Mesenchymal stem cell (in vitro differentiated cells and primary cell): ENCODE measurements around the gene ACHE.

ENCODE experiments used
- DNase-seq: peaks from one replicate; pipeline ENCODE4 v3.0.0-alpha.2; 2013
- H2AFZ ChIP-seq: one replicate; pipeline ENCODE4 v1.6.1; 2013; ENCODE audit warnings: low read depth, mild to moderate bottlenecking, control low read depth, inconsistent platforms, low read length, moderate library complexity
- H2AK5ac ChIP-seq: 2 replicates; pipeline ENCODE4 v1.6.1; 2013; ENCODE audit warnings: low read length, moderate library complexity, mild to moderate bottlenecking, inconsistent platforms; ENCODE audit not compliant: severe bottlenecking
- H2BK120ac ChIP-seq: one replicate; pipeline ENCODE4 v1.6.1; 2013; ENCODE audit warnings: low read depth, mild to moderate bottlenecking, inconsistent platforms, low read length, moderate library complexity
- H2BK12ac ChIP-seq, 2 experiments: one replicate each; pipeline ENCODE4 v1.6.1; 2013; ENCODE audit warnings: inconsistent platforms in 2 of 2, low read length in 2 of 2, mild to moderate bottlenecking in 2 of 2, moderate library complexity in 2 of 2, control low read depth in 1 of 2
- H2BK15ac ChIP-seq: one replicate; pipeline ENCODE4 v1.6.1; 2013; ENCODE audit warnings: mild to moderate bottlenecking, low read depth, inconsistent platforms; ENCODE audit not compliant: poor library complexity, severe bottlenecking
- H2BK5ac ChIP-seq: 2 replicates; pipeline ENCODE4 v1.6.1; 2013; ENCODE audit warnings: low read depth, mild to moderate bottlenecking, low read length, control low read depth, inconsistent platforms; ENCODE audit not compliant: poor library complexity, severe bottlenecking
- H3K14ac ChIP-seq, 2 experiments: one replicate each; pipeline ENCODE4 v1.6.1; 2013; ENCODE audit warnings: inconsistent platforms in 2 of 2, low read length in 2 of 2, control low read depth in 1 of 2, mild to moderate bottlenecking in 1 of 2, moderate library complexity in 1 of 2
- H3K18ac ChIP-seq, 2 experiments: one replicate each; pipeline ENCODE4 v1.6.1; 2013; ENCODE audit warnings: inconsistent platforms in 2 of 2, low read length in 2 of 2, control low read depth in 1 of 2, low read depth in 1 of 2, mild to moderate bottlenecking in 1 of 2
- H3K23ac ChIP-seq, 2 experiments: one replicate each; pipeline ENCODE4 v1.6.1; 2013; ENCODE audit warnings: inconsistent platforms in 2 of 2, low read length in 2 of 2, mild to moderate bottlenecking in 2 of 2, moderate library complexity in 2 of 2, control low read depth in 1 of 2
- H3K27ac ChIP-seq: 2 replicates; pipeline ENCODE4 v1.5.1; 2013; ENCODE audit warnings: mild to moderate bottlenecking, moderate library complexity, low read length, control low read depth, inconsistent platforms; ENCODE audit not compliant: poor library complexity, severe bottlenecking
- H3K27me3 ChIP-seq, 2 experiments: 2 replicates each; pipeline versions ENCODE4 v1.6.1 to v1.7.0; 2013; ENCODE audit warnings: low read length in 2 of 2, mild to moderate bottlenecking in 2 of 2, moderate library complexity in 2 of 2, control low read depth in 1 of 2, inconsistent platforms in 1 of 2; ENCODE audit not compliant: control insufficient read depth in 1 of 2, insufficient read depth in 1 of 2
- H3K36me3 ChIP-seq, 2 experiments: 2 replicates each; pipeline versions ENCODE4 v1.6.1 to v1.7.0; 2013; ENCODE audit warnings: low read length in 2 of 2, control low read depth in 1 of 2, inconsistent platforms in 1 of 2, low read depth in 1 of 2, mild to moderate bottlenecking in 1 of 2; ENCODE audit not compliant: insufficient read depth in 2 of 2, control insufficient read depth in 1 of 2
- H3K4ac ChIP-seq, 2 experiments: one replicate each; pipeline ENCODE4 v1.6.1; 2013; ENCODE audit warnings: inconsistent platforms in 2 of 2, low read length in 2 of 2, mild to moderate bottlenecking in 2 of 2, moderate library complexity in 2 of 2, control low read depth in 1 of 2, low read depth in 1 of 2
- H3K4me1 ChIP-seq: 2 replicates; pipeline ENCODE4 v1.6.1; 2013; ENCODE audit warnings: low read depth, low read length, control low read depth; ENCODE audit not compliant: control insufficient read depth, insufficient read depth
- H3K4me2 ChIP-seq: 2 replicates; pipeline ENCODE4 v1.6.1; 2013; ENCODE audit warnings: low read length, mild to moderate bottlenecking, inconsistent platforms; ENCODE audit not compliant: poor library complexity, severe bottlenecking
- H3K4me3 ChIP-seq, 2 experiments: 2 replicates each; pipeline versions ENCODE4 v1.5.1 to v1.7.0; 2013; ENCODE audit warnings: low read length in 2 of 2, mild to moderate bottlenecking in 2 of 2, control low read depth in 1 of 2, low read depth in 1 of 2; ENCODE audit not compliant: insufficient read depth in 1 of 2
- H3K79me1 ChIP-seq: replicated peaks from 2 replicates; pipeline ENCODE4 v1.6.1; 2013; ENCODE audit warnings: mild to moderate bottlenecking, control low read depth, low read length, inconsistent platforms; ENCODE audit not compliant: poor library complexity, severe bottlenecking
- H3K9ac ChIP-seq: 2 replicates; pipeline ENCODE4 v1.7.0; 2013; ENCODE audit warnings: mild to moderate bottlenecking, low read length, moderate library complexity
- H3K9me3 ChIP-seq: 2 replicates; pipeline ENCODE4 v1.7.0; 2013; ENCODE audit warnings: mild to moderate bottlenecking, low read length; ENCODE audit not compliant: control insufficient read depth
- H4K8ac ChIP-seq: one replicate; pipeline ENCODE4 v1.6.1; 2013; ENCODE audit warnings: inconsistent platforms, mild to moderate bottlenecking, low read length, moderate library complexity
- H4K91ac ChIP-seq: one replicate; pipeline ENCODE4 v1.6.1; 2013; ENCODE audit warnings: mild to moderate bottlenecking, low read length, inconsistent platforms
- WGBS: methylation state at CpG from one replicate; pipeline ENCODE4 v1.1.7; 2013; ENCODE audit warnings: mixed read lengths; 5-methylcytosine and 5-hydroxymethylcytosine counted together

The ACHE gene

DNA sequence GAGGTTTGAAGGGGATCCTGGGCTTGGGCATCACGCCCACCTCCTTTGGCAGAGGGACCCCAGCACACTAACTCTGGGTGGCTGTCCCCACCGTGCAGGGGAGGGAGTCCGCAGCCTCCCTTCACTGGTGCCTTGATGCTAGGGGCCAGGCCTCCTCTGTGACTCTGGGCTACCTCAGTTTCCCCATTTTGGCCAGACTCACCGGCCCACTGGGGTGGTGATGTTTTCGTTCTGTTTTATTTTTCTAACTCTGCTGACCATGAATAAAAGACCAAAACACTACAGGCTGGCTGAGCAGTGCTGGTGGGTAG is 29.0 kb downstream of the ACHE start:
- peak overlapping the region; percentile 60 for H2BK5ac ChIP-seq
- H3K36me3 ChIP-seq: peaks cover 25 to 60% of the 10 kb centered on the region in 2 experiments
- peak overlapping the region; percentile 64 to 67 for H2BK12ac ChIP-seq
- H2BK120ac ChIP-seq: peak overlapping the region; percentile 77
- peak overlapping the region; percentile 97 for H2BK15ac ChIP-seq
- H3K4me2 ChIP-seq: peak overlapping the region; percentile 78
- no peak for DNase-seq
- H3K14ac ChIP-seq: peak overlapping the region in 1 of 2 experiments; percentile 22
- peak overlapping the region; percentile 76 to 96 for H3K18ac ChIP-seq
- peak overlapping the region; percentile 82 to 95 for H3K4me3 ChIP-seq
- WGBS: 80% methylated on average over 3 of the region's 5 CpGs
- H3K27ac ChIP-seq: peak overlapping the region; percentile 60
- H4K8ac ChIP-seq: peak overlapping the region; percentile 96
- H4K91ac ChIP-seq: peak overlapping the region; percentile 97
- H2AK5ac ChIP-seq: peak overlapping the region; percentile 86
- H3K23ac ChIP-seq: no peak overlapping the region
- no peaks in the 10 kb centered on the region for H3K27me3 ChIP-seq
- H3K9ac ChIP-seq: peak overlapping the region; percentile 99
- H3K4ac ChIP-seq: peak overlapping the region; percentile 56 to 82
- H3K9me3 ChIP-seq: no peaks in the 10 kb centered on the region
- peaks cover 35% of the 10 kb centered on the region for H3K4me1 ChIP-seq
- H2AFZ ChIP-seq: no peak overlapping the region
- peaks cover 19% of the 10 kb centered on the region for H3K79me1 ChIP-seq

DNA sequence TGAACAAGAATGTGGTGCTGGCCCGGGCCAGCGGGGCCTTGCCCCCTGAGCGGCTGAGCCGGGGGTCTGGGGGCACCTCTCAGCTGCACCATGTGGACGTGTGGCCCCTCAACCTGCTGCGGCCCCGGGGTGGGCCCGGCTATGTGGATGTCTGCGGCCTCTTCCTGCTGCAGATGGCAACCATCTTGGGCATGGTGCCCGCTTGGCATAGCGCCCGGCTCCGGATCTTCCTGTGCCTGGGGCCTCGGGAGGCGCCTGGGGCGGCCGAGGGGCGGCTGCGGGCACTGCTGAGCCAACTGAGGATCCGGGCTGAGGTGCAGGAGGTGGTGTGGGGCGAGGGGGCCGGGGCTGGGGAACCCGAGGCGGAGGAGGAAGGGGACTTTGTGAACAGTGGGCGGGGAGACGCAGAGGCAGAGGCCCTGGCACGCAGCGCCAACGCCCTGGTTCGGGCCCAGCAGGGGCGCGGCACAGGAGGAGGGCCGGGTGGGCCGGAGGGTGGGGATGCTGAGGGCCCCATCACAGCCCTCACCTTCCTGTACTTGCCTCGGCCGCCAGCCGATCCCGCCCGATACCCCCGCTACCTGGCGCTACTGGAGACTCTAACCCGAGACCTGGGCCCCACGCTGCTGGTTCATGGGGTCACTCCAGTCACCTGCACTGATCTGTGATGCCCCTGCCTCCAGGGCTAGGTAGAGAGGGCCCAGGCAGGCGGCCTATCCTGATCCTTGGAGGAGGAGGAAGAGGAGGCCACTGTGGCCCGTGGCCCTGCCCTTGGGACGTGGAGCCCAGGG is 29.6 kb downstream of the ACHE start:
- Histone ChIP-seq H2BK15ac (peak overlapping the region; percentile 97), H4K8ac (peak overlapping the region; percentile 96), H3K23ac (no peak overlapping the region), H2BK120ac (peak overlapping the region; percentile 77), H3K4ac (peak overlapping the region; percentile 77 to 82), H2AK5ac (peak overlapping the region; percentile 86), H3K27me3 (no peaks in the 10 kb centered on the region), H3K79me1 (peaks cover 15% of the 10 kb centered on the region), H3K9ac (peak overlapping the region; percentile 99), H4K91ac (peak overlapping the region; percentile 97), H3K36me3 (peaks cover 22 to 60% of the 10 kb centered on the region in 2 experiments), H3K4me1 (peaks cover 33% of the 10 kb centered on the region), H2BK12ac (peak overlapping the region; percentile 64 to 67), H3K4me3 (peak overlapping the region in 1 of 2 experiments; percentile 82), H3K18ac (peak overlapping the region; percentile 72 to 76), H2AFZ (no peak overlapping the region), H2BK5ac (peak overlapping the region; percentile 60), H3K27ac (peak overlapping the region; percentile 60), H3K14ac (peak overlapping the region in 1 of 2 experiments; percentile 22), H3K4me2 (no peak overlapping the region), H3K9me3 (no peaks in the 10 kb centered on the region)
- 95% methylated on average over 40 of the region's 46 CpGs for WGBS
- no peak for DNase-seq

DNA sequence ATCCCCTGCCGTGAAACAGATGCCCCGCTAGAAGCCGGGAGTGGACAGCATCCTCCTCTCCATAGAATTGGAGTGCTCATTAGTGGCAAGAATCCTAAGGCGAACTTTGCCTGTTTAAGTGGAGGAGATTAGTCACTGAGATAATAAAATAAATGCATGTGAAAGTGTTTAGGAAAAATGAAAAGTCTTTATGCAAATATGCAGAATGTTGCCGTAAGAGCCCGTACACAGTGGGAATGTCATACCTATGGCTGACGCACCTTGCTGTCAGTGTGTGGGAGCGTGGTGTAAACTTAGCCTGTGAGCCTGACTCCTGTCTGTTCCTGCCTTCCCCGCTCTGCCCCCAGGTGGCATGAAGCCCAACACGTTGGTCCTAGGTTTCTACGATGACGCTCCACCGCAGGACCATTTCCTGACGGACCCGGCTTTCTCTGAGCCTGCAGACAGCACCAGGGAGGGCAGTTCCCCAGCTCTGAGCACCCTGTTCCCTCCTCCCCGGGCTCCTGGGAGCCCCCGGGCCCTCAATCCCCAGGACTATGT is 30.2 kb downstream of the ACHE start:
- Histone ChIP-seq H3K14ac (no peak overlapping the region), H2AK5ac (no peak overlapping the region), H4K91ac (no peak overlapping the region), H2AFZ (no peak overlapping the region), H4K8ac (peak overlapping the region; percentile 16), H3K18ac (no peak overlapping the region), H2BK5ac (no peak overlapping the region), H3K4me1 (peaks cover 30% of the 10 kb centered on the region), H3K4ac (no peak overlapping the region), H2BK12ac (peak overlapping the region in 1 of 2 experiments; percentile 21), H3K79me1 (peaks cover 18% of the 10 kb centered on the region), H3K27ac (no peak overlapping the region), H2BK15ac (no peak overlapping the region), H3K4me3 (no peak overlapping the region), H3K9me3 (no peaks in the 10 kb centered on the region), H3K9ac (no peak overlapping the region), H3K23ac (no peak overlapping the region), H3K27me3 (no peaks in the 10 kb centered on the region), H3K4me2 (no peak overlapping the region), H3K36me3 (peaks cover 22 to 60% of the 10 kb centered on the region in 2 experiments), H2BK120ac (no peak overlapping the region)
- WGBS: 87% methylated on average over 17 of the region's 17 CpGs
- DNase-seq: no peak

DNA sequence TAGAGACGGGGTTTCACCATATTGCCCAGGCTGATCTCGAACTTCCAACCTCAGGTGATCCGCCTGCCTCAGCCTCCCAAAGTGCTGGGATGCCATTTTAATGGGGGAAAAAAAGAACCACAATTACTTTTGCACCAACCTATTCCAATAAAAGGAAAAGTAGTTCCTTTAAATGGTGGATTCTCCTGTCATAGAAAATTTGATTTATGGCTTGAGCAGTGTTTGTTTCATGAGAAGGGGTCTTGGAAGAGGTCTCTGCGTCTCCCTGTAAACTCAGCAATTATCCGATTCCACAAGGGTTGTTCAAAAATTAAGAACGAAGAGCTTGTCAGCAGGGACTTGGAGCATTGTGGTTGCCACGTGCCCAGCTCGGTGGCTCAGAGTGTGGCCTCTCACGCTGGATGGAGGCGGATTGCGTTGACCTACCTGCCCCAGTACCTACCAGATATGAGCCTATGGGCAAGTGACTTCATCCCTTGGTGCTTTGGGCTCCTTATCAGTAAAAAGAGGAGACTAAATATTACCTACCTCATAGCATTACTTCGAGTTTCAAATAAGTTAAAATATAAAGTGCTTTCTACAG is 31.3 kb downstream of the ACHE start:
- H2BK5ac ChIP-seq: no peak overlapping the region
- 93% methylated on average over 11 of the region's 12 CpGs for WGBS
- H4K8ac ChIP-seq: no peak overlapping the region
- no peak overlapping the region for H3K14ac ChIP-seq
- no peak overlapping the region for H3K23ac ChIP-seq
- H3K27me3 ChIP-seq: no peaks in the 10 kb centered on the region
- peaks cover 22% of the 10 kb centered on the region for H3K79me1 ChIP-seq
- H2AFZ ChIP-seq: no peak overlapping the region
- no peak overlapping the region for H3K4me2 ChIP-seq
- no peak overlapping the region for H3K4me3 ChIP-seq
- no peak for DNase-seq
- no peak overlapping the region for H2BK15ac ChIP-seq
- H3K18ac ChIP-seq: no peak overlapping the region
- H3K9ac ChIP-seq: no peak overlapping the region
- H3K4me1 ChIP-seq: peaks cover 26% of the 10 kb centered on the region
- H3K27ac ChIP-seq: no peak overlapping the region
- H3K9me3 ChIP-seq: no peaks in the 10 kb centered on the region
- no peak overlapping the region for H2AK5ac ChIP-seq
- H4K91ac ChIP-seq: no peak overlapping the region
- no peak overlapping the region for H3K4ac ChIP-seq
- peaks cover 23 to 62% of the 10 kb centered on the region in 2 experiments for H3K36me3 ChIP-seq
- H2BK120ac ChIP-seq: no peak overlapping the region
- H2BK12ac ChIP-seq: no peak overlapping the region
